GM12873 (cell line): ENCODE results near the gene GRM5.

Experiments
- TF ChIP-seq, protein P1 (sequence below): IDR thresholded peaks from 2 replicates; pipeline ENCODE4 v1.5.1; 2012; ENCODE audit warnings: low read depth, mild to moderate bottlenecking, moderate library complexity, low read length, control low read depth; ENCODE audit not compliant: insufficient read depth; ENCODE audit errors: missing control alignments

GRM5 gene

DNA sequence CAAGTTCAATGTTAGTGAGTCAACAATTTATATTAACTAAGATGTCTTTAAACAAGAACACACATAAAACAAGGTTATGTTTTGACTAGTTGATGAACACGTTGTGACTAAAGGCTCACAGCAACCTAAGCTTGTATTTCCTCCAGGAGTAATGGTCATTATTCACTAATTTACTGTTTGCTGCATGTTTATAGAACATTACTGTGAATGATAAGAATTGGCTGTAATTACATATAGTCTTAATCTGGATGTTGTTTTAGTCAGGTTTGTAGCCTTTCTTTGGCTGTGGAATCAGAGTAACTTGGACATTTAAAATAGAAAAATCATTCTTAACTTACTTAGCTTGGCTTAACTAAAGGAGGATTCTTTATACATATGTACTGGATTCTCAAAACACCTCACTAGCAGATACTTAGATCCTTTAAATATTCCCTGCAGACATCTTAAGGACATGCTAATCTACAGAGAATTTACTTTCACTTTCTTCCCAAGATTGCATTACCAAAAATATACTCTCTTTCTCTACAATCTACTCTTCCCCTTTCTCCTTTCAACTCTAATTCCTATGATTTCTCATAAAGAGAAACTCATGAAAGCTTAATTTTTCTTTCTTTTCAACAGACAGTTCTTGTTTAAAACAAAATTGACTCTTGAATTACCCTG is 408.6 kb downstream of the GRM5 start:
- TF ChIP-seq, protein P1, sequence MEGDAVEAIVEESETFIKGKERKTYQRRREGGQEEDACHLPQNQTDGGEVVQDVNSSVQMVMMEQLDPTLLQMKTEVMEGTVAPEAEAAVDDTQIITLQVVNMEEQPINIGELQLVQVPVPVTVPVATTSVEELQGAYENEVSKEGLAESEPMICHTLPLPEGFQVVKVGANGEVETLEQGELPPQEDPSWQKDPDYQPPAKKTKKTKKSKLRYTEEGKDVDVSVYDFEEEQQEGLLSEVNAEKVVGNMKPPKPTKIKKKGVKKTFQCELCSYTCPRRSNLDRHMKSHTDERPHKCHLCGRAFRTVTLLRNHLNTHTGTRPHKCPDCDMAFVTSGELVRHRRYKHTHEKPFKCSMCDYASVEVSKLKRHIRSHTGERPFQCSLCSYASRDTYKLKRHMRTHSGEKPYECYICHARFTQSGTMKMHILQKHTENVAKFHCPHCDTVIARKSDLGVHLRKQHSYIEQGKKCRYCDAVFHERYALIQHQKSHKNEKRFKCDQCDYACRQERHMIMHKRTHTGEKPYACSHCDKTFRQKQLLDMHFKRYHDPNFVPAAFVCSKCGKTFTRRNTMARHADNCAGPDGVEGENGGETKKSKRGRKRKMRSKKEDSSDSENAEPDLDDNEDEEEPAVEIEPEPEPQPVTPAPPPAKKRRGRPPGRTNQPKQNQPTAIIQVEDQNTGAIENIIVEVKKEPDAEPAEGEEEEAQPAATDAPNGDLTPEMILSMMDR: no peak

- TF ChIP-seq, protein P1: no peak
These were observed 409.5 kb downstream of the GRM5 start for GRCh38 chr11:88656283-88656682.

DNA sequence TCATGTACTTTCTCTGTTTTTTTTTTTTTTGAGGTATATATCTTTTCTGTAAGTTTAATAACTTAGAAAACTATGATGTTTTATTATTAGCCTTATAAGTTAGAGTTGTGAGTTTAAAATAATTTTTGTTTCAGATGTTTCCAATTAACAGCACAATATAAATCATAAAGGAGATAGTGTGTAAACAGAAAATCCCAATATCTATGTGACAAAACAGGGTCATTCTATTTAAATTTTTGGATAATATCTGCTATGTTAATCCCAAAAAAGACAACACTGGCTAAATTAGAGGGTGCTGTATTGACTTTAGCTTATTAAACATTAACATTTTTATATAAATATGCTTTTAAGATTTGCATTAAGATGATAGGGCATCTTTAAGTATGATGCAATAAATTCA is 410.1 kb downstream of the GRM5 start:
- TF ChIP-seq, protein P1: no peak

GRCh38 chr11:88655196-88655595 is 410.6 kb downstream of the GRM5 start:
- TF ChIP-seq, protein P1: no peak

DNA sequence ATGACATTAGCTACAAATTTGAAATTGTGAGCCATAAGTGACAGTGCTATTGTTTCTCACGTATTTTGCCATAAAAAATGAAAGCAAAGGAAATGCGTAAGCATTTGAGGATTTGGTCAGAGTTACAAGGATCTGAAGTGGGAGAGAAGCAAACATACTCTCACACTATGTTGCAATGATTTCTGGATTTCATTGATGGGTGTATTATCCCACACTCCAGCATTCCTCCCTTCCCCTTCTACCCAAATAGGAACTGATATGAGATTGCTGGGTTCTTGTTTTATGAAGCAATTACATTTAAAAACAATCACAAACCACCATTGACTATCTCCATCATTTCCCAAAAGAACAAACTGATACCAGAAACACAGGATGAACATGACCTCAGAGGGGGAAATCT is 414.2 kb downstream of the GRM5 start:
- TF ChIP-seq, protein P1: no peak

- TF ChIP-seq, protein P1: no peak
These were observed 421.1 kb downstream of the GRM5 start for GRCh38 chr11:88644724-88645123.

DNA sequence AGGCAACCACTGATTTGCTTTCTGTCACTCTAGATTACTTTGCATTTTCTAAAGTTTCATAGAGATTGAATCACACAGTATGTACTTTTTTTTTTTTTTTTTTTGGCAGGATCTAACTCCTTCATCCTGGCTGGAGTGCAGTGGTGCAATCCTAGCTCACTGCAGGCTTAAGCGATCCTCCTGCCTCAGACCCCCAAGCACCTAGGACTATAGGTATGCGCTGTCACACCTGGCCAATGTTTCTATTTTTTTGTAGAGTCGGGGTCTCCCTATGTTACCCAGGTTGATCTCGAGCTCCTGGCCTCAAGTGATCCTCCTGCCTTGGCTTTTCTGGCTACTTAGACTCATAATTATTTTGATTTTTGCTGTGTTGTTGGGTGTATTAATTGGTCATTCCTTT is 433.6 kb downstream of the GRM5 start:
- TF ChIP-seq, protein P1: no peak

GRCh38 chr11:88631497-88631896 is 434.3 kb downstream of the GRM5 start:
- TF ChIP-seq, protein P1: no peak
